Astrocyte of the spinal cord (primary cell): Measurements from ENCODE around the gene KLHL26.

Experiments used
- DNase-seq: peaks from one replicate; pipeline ENCODE4 v3.0.0; 2011; ENCODE audit warnings: low read depth, low spot score
- H3K4me3 ChIP-seq: 2 replicates; pipeline ENCODE4 v1.5.1; 2011; ENCODE audit warnings: low read depth, mild to moderate bottlenecking, low read length, moderate library complexity
- in situ Hi-C: cut with HindIII; loops from 2 replicates; pipeline ENCODE4 v1.10.0; 2017; ENCODE audit warnings: low sequenced_read_pairs
- TF ChIP-seq, protein P1 (sequence below): IDR thresholded peaks from 2 replicates; pipeline ENCODE4 v1.5.1; 2012; ENCODE audit warnings: low read depth, mild to moderate bottlenecking, low read length, inconsistent platforms

Gene KLHL26

GRCh38 chr19:18716857-18717256 is 80.0 kb downstream of the KLHL26 start:
- TF ChIP-seq, protein P1, sequence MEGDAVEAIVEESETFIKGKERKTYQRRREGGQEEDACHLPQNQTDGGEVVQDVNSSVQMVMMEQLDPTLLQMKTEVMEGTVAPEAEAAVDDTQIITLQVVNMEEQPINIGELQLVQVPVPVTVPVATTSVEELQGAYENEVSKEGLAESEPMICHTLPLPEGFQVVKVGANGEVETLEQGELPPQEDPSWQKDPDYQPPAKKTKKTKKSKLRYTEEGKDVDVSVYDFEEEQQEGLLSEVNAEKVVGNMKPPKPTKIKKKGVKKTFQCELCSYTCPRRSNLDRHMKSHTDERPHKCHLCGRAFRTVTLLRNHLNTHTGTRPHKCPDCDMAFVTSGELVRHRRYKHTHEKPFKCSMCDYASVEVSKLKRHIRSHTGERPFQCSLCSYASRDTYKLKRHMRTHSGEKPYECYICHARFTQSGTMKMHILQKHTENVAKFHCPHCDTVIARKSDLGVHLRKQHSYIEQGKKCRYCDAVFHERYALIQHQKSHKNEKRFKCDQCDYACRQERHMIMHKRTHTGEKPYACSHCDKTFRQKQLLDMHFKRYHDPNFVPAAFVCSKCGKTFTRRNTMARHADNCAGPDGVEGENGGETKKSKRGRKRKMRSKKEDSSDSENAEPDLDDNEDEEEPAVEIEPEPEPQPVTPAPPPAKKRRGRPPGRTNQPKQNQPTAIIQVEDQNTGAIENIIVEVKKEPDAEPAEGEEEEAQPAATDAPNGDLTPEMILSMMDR = no peak
- no peak for DNase-seq
- H3K4me3 ChIP-seq = no peak overlapping the region
- in situ Hi-C loops = no loop called here

DNA sequence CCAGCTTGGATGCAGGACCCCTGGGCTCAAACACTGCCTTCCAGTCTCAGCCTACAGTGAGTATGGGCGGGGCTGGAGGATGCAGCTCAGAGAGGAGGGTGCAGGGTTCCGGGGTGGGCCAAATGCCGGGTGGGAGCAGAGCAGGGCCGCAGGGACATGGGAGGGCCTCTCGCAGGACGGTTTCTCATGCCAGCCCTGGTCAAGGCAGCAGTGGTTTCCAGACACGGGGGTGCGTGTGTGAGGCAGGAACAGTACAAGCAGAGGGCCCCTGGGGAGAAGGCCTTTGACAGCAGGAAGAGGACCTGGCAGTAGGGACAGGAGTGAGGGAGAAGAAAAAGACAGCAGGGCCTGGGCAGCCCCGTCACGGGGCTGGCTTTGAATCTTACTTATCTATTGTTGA is 80.8 kb downstream of the KLHL26 start:
- TF ChIP-seq, protein P1 = no peak
- no peak overlapping the region for H3K4me3 ChIP-seq
- no peak for DNase-seq
- in situ Hi-C loops = no loop called here

DNA sequence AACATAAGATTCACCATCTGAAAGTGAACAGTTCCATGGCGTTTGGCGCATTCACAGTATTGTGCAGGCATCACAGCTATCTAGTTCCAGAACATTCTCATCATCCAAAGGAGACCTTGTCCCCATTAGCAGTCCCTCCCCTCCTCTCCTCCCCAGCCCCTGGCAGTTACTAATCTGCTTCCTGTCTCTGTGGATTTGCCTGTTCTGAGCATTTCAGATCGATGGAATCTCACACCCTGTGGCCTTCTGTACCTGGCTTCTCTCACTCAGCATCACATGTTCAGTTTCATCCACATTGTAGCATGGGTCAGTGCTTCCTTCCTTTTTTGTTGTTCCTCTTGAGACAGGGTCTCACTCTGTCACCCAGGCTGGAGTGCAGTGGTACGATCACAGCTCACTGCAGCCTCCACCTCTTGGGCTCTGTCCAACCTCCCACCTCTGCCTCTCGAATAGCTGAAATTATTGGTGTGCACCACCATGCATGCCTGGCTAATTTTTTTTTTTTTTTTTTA is 81.2 kb downstream of the KLHL26 start:
- DNase-seq = no peak
- TF ChIP-seq, protein P1 = no peak
- in situ Hi-C loops = no loop called here
- no peak overlapping the region for H3K4me3 ChIP-seq

DNA sequence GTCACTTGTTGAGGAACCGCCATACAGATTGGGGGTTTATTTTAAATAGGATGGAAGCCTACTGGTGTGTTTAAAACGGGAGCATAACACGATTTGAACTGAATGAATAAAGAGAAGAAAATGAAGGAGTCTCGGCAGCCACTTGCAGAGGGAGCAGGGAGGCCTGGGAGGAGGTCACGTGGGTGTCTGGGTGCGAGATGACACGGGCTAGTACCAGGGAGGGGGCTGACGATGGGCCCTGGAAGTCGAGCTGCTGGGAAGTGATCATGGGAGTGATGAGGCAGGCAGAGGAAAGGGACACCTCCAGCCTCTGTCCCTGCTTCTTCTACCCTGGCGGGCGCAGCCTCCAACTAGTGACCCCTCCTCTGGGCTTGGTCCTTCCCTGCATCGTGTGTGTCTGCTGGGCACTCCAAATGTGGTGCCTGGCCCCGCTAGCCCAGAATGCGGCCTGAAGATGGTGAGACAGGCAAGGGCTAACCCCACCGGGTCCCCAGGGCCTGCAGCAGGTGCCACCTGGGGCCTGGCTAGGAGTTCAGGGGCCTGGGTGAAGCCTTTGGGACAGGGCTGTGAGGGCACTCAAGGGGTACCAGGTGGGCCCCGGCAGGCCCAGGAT is 82.1 kb downstream of the KLHL26 start:
- in situ Hi-C loops = no loop called here
- TF ChIP-seq, protein P1 = no peak
- DNase-seq = no peak
- H3K4me3 ChIP-seq = no peak overlapping the region

GRCh38 chr19:18719541-18719940 is 82.7 kb downstream of the KLHL26 start:
- TF ChIP-seq, protein P1 = no peak
- no peak overlapping the region for H3K4me3 ChIP-seq
- DNase-seq = no peak
- in situ Hi-C loops = no loop called here
